GM19238 (cell line): ENCODE data around the gene NAALADL2.

Experiments
- DNase-seq: peaks from one replicate; pipeline ENCODE4 v3.0.0; 2011; ENCODE audit warnings: low spot score; ENCODE audit not compliant: insufficient read length

The NAALADL2 gene

GRCh38 chr3:175640958-175641357, 781.8 kb downstream of the NAALADL2 start:
- DNase-seq: no peak

GRCh38 chr3:175646865-175647264, 787.7 kb downstream of the NAALADL2 start:
- DNase-seq: no peak

DNA sequence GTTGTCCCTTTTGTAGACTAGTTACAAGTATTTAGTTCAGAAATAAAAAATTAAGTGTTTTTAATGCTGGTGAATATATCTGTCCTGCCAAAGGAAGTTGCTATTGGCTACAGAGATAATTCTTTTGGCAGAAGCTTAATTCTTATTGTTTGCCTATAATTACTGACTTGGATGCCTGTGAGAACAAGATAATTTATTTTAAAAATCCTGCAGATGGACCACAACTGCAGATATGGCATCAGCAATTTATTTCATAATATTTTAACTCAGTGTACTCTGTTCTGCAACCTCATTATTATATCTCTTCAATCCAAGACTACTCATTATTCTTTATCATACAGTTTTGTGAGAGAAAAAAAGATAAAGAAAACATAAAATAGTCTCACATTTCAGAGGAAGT, 789.8 kb downstream of the NAALADL2 start:
- no peak for DNase-seq

DNA sequence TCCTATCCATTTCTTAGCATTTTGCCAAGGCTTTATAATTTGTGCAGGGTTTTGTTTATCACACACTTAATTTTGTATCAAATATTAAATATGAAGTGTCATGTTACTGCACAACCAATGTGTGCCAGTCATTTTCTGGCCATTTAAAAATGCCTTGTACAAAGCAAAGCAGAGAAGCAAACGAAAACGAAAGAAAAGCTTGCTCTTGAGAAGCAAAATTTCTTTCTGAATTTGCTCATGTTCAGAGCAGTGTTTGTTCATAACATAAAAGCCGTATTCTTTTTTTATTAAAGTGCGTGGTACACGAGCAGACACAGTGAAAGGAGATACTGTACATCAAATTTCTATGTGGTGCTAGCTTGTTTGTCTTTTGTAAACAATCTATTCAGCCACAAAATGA, 792.6 kb downstream of the NAALADL2 start:
- DNase-seq: no peak

DNA sequence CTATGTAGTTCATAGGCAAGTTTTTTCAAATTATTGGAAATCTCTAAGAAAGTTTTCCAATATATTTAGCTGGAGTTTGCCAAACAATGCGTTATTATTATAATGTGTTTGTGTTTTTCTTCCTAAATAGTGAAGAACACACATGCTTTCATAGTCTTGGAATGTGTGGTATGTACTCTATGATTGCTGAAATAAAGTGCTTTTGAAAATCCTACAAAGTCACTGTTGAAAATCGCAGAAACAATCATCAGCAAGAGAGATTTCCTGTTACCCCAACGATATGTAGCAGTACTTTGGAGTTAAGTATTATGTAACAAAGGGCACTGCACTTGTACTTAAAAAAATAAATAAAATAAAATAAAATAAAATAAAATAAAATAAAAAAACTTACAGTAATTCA, 796.2 kb downstream of the NAALADL2 start:
- no peak for DNase-seq

- no peak for DNase-seq
These were observed 797.3 kb downstream of the NAALADL2 start for GRCh38 chr3:175656461-175656860.

DNA sequence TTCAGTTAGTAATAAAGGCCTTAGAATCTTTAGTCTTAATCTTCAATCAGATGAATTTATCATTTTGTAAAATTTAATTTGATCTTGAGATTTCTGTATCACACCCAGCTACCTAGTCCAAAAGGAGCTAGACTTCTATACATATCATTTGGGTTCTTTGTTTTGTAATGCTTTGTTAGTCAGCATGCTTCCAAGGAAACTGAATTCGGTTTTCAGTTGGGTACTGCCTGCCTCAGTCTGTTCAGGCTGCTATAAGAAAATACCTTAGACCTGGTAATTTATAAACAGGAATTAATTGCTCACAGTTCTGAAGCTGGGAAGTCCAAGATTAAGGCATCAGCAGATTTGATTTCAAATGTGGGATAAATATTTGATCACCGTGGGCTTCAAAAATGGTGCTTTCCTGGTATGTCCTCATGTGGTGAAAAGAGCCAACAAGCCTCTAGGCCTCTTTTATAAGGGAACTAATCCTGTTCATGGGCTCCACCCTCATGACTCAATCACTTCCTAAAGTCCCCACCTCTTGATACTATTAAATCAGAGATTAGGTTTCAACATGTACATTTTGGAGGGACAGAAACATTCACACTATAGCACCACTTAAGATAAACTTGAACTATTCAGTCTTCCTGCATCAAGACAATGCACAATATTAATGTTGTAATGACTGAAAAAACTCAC, 800.7 kb downstream of the NAALADL2 start:
- no peak for DNase-seq

DNA sequence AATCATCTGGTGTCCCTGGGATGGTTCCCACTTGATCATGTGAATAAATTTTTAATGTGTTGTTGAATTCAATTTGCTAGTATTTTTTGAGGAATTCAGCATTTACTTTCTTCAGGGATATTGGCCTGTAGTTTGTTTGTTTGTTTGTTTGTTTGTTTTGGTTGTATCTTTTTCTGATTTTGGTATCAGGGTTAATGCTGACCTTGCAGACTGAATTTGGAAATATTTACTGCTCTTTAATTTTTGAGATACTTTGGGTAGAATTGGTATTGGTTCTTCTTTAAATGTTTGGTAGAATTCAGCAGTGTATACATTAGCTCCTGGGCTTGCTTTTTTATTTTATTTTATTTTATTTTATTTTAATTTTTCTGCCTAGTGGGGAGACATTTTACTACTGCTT, 803.7 kb downstream of the NAALADL2 start:
- no peak for DNase-seq

- no peak for DNase-seq
These were observed 805.8 kb downstream of the NAALADL2 start for GRCh38 chr3:175664911-175665310.

DNA sequence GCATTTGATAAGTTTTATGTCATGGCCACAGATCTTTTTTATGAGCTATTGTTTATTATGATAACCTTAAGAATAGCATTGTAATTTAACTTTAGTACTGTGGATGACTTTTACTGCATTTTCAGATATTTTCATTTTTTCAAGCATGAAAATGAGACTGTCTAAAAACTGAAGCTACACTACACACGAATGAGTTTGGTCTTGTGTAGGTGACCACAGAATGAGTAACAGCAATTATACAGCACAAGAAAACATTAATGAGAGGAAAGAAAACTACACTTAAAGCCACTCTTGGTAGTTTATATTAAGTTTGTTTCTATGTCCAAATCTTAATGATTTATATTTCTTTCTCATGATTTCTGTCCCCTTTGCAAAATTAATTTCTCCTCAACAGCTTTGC, 809.2 kb downstream of the NAALADL2 start:
- DNase-seq: no peak

GRCh38 chr3:175670557-175670956, 811.4 kb downstream of the NAALADL2 start:
- DNase-seq: no peak

DNA sequence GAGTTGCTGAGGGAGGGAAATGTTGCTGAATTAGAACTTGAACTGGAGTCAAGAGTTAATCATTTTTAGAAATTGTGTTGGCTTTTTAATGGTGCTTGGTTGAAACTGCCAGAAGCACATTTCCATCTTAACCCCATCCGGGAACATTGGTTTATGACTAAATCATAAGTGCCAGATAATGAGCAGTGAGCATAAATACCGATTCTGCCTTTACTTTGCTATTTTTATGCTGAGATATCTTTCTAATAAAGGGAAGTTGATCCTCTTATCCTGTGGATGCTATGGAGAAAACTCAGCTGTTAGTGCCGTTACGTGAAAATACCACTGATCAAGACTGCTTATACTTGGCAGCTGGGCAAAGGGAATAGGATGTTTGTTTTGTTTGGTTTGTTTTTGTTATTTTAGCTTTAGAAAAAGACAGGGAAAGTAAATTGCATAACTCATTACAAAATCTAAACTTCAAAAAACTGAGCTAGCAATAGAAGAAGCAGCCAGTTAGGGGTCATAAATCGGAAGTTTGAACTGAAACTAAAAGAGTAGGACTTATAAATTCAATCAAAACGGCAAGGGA, 813.1 kb downstream of the NAALADL2 start:
- DNase-seq: no peak

DNA sequence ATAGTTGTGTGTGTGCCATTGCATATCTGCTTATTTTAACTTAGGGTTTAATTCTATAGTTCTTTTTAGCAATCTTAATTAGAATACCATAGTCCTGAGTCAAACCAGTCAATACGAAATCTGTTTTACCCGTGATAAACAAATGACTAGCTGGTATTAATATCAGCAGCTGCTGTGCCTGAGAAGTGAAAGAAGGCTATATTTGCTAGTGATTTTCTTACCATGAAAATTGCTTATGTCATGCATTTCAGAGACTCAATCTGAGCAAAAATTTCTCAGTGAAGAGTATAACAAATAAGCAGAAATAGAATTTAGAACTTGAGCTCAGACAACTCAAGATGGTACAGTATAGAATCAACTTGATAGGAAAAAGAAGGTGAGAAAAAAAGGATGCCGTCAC, 820.4 kb downstream of the NAALADL2 start:
- DNase-seq: no peak

GRCh38 chr3:175692256-175692655, 833.1 kb downstream of the NAALADL2 start:
- DNase-seq: no peak

GRCh38 chr3:175695251-175695650, 836.1 kb downstream of the NAALADL2 start:
- no peak for DNase-seq

DNA sequence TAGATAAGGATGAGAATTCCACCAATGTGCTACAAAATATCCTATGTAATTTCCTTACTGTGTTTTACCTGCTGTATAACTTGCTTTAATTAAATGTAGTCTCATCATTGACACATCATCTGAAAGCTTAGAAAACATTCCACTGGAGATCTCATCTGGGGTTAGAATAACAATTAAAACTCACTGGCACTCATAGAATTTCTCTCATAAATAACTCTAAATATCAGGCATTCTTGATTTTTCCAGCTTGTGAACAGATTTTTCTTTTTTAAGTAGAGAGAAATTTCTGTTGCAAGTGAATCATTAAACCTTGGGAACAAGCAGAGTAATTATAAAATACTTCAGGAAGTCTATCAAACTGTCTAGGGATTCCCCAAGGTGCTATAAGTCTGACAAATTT, 843.8 kb downstream of the NAALADL2 start:
- no peak for DNase-seq

DNA sequence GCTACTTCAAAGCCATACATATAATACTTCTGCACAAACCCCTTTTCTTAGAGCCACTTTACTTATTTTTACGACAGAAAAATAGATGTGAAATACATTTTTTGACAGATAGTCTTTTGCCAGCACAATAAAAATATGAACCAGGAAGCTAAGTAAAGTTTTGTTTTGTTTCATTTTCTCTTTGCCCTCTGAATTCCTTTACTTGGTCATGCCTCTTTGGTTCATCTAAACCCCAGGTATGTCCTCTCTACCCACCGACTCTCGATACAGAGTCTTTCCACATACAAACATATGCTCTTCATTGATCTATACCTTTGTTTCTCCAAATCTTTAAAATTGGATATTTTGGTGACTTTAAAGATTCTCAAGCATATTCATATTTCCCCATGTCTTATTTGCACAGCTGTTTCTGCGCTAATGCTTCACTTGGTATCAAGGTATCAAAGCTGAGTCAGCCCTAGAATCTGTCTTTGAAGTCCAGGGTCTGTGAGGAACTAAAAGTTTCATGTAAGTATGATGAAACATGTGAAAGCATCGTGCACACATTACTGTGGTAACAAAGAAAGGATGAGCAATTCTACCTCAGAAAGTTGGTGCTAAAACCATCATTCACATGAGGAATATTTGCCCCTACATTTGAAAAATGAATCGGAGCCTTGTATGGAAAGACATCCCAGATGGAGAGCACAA, 845.4 kb downstream of the NAALADL2 start:
- DNase-seq: no peak

GRCh38 chr3:175713268-175713667, 854.1 kb downstream of the NAALADL2 start:
- DNase-seq: no peak

GRCh38 chr3:175716446-175716845, 857.3 kb downstream of the NAALADL2 start:
- DNase-seq: no peak

GRCh38 chr3:175726228-175726627, 867.1 kb downstream of the NAALADL2 start:
- no peak for DNase-seq

DNA sequence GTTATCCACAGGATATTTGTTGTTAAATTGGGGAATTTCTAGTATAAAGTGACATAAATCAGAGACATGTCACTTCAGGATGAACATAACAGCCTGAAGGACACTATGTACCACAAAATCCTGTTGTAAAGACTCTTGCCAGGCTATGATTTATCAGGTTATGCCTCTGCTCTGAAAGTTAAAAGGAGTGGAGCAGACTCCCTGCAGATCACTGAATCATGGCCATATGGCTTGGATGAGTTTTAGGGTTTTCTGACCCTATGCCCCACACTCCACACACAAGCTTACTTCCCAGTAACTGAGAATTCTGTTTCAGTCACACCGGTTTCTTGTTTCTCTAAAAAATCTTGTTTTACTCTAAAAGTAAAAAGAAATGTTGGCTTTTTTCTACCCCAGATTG, 869.4 kb downstream of the NAALADL2 start:
- DNase-seq: no peak

- DNase-seq: no peak
These were observed 870.3 kb downstream of the NAALADL2 start for GRCh38 chr3:175729466-175729865.

DNA sequence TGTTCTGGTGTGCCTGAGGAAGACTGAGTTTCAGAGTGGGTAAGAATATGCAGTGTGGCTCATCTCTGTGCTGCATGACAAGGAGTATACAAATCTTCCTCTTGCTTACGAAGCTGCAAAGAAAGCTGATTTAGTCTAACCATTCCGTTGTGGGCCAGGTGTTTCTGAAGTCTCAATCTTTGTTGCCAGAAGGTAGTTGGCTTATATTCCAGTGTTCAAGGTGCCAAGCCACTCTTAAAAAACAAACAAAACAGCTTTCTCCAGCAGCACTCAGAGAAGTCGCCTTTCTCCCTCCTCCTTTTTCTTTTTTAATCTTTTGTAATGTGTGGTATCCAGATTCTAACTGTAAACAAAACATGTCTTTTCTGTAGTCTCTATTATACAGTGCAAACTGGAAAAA, 872.4 kb downstream of the NAALADL2 start:
- DNase-seq: no peak
